ENCODE data around the gene KRT84. TPM values are rescaled to one million over a fixed set of nuclear protein-coding genes. Genes with fewer than 3 reads are reported as not detected.

KRT84 gene
- total and polyA plus RNA-seq, 10 of the 15 experiments (the other 5 are each of a cell fraction or from before 2014, with no cell fraction given), result not detected

- no peaks in the 10 kb centered on the region for H3K79me2 ChIP-seq (ENCODE audit: control insufficient read depth, insufficient read depth, low read length)
- no peak overlapping the region for H3K27ac ChIP-seq (ENCODE audit: control insufficient read depth, insufficient read depth)
- ChIA-PET POLR2A (no interaction called here), RAD21 (ENCODE audit: unreplicated experiment) (no interaction called here), SMC1A (ENCODE audit: uncharacterized antibody, unreplicated experiment) (no interaction called here), CTCF (no interaction called here)
- no peaks in the 10 kb centered on the region for H3K9me3 ChIP-seq (replicated peaks; ENCODE audit: control insufficient read depth, insufficient read depth, low read length)
- H3K4me3 ChIP-seq, result no peak overlapping the region
- in situ Hi-C loops (cut with MboI) (no loop called here), intact Hi-C loops (cut with micrococcal nuclease; ENCODE audit: unreplicated experiment) (no loop called here)
- no peak for FAIRE-seq
- H3K9ac ChIP-seq (ENCODE audit: control insufficient read depth, insufficient read depth, low read length), result no peak overlapping the region
- WGBS (ENCODE audit: insufficient coverage, insufficient replicate concordance, low lambda C conversion rate, missing lambda C conversion rate), result 31% methylated on average over 3 of the region's 3 CpGs
- no peak overlapping the region for H2AFZ ChIP-seq (ENCODE audit: control insufficient read depth, low read depth, low read length)
- no peak for TF ChIP-seq SUZ12 (IDR thresholded peaks at IDR 0.05; ENCODE audit: unreplicated experiment)
- TF ChIP-seq RAD21 (IDR thresholded peaks at IDR 0.05; ENCODE audit: insufficient read depth, low read depth, low read length), result no peak
- no peak for TF ChIP-seq MXI1 (IDR thresholded peaks at IDR 0.05; ENCODE audit: low read depth, low read length)
- TF ChIP-seq PRDM15 (CRISPR knock-in tag; IDR thresholded peaks at IDR 0.05), result no peak
- TF ChIP-seq ZNF384 (IDR thresholded peaks at IDR 0.05; ENCODE audit: borderline replicate concordance, low read depth, low read length), result no peak
- TF ChIP-seq HSF1 (IDR thresholded peaks at IDR 0.05; ENCODE audit: low read depth, low read length), result no peak
- no peaks in the 10 kb centered on the region for H3K4me1 ChIP-seq (ENCODE audit: control insufficient read depth, insufficient read depth, low read length)
- no peaks in the 10 kb centered on the region for H3K36me3 ChIP-seq (ENCODE audit: control insufficient read depth in 2 of 2, insufficient read depth in 2 of 2, low read length in 1 of 2)
- H3K4me2 ChIP-seq (ENCODE audit: control insufficient read depth, insufficient read depth), result no peak overlapping the region
- no peaks in the 10 kb centered on the region; a peak in 2 of 4 replicates for H3K27me3 ChIP-seq (replicated peaks in 1 of 2; ENCODE audit: control insufficient read depth in 2 of 2, insufficient read depth in 2 of 2, low read length in 1 of 2)
- DNase-seq (ENCODE audit: low read depth, low spot score), result no peak
- ATAC-seq, result no peak
- no TSS peak for BruUV-seq (replicated peaks)
- no peaks in the 10 kb centered on the region for H4K20me1 ChIP-seq (ENCODE audit: control insufficient read depth, insufficient read depth)
Observed at GRCh38 chr12:52404951-52405350, 19.5 kb upstream of the KRT84 start.

Data from GM12878 (cell line).